ENCODE data around the gene CLSTN2.

CLSTN2 gene

DNA sequence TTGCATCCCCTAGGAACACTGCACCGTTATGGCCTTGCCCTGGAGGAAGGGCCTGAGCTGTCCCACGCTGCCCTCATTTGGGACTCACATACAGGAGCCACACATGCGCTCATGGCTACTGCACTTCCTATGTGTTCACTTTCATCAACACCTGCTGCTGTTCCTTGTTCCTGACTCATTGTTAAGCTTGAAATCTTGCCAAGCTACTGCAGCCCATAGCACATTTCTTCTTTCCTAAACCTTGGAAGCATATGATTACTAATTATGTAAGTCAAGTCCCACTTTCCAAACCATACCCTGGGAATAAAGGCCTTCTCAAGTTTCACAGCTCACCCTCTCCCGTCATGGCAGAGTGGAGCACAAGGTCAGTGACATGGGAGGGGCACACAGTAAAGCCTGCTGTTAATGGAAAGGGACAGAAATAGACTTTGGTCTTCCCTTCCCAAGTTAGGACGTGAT lies 307.9 kb downstream of the CLSTN2 start:
- Histone ChIP-seq H3K9me3 (replicated peaks; ENCODE audit: insufficient read depth, low read length) (no peaks in the 10 kb centered on the region), H3K4me3 (ENCODE audit: low read length) (no peak overlapping the region), H3K9ac (ENCODE audit: low read length) (no peak overlapping the region), H3K27me3 (replicated peaks; ENCODE audit: insufficient read depth, low read length) (no peaks in the 10 kb centered on the region), H3K9me2 (replicated peaks; ENCODE audit: insufficient read depth, low read length) (no peaks in the 10 kb centered on the region), H3K36me3 (replicated peaks; ENCODE audit: insufficient read depth, low read length) (no peaks in the 10 kb centered on the region), H2AFZ (ENCODE audit: low read length) (no peak overlapping the region), H3F3A (ENCODE audit: insufficient read depth, low read length) (no peaks in the 10 kb centered on the region), H4K20me1 (ENCODE audit: insufficient read depth, low read length) (no peaks in the 10 kb centered on the region), H3K4me2 (ENCODE audit: low read depth, low read length) (no peak overlapping the region), H3K79me2 (ENCODE audit: low read length) (no peaks in the 10 kb centered on the region), H3K27ac (ENCODE audit: low read length) (no peak overlapping the region), H3K4me1 (ENCODE audit: low read length) (no peaks in the 10 kb centered on the region)
- no peak for DNase-seq
- no peak for TF ChIP-seq EZH2phosphoT487 (IDR thresholded peaks at IDR 0.05; ENCODE audit: low read length)
- TF ChIP-seq, protein P1, sequence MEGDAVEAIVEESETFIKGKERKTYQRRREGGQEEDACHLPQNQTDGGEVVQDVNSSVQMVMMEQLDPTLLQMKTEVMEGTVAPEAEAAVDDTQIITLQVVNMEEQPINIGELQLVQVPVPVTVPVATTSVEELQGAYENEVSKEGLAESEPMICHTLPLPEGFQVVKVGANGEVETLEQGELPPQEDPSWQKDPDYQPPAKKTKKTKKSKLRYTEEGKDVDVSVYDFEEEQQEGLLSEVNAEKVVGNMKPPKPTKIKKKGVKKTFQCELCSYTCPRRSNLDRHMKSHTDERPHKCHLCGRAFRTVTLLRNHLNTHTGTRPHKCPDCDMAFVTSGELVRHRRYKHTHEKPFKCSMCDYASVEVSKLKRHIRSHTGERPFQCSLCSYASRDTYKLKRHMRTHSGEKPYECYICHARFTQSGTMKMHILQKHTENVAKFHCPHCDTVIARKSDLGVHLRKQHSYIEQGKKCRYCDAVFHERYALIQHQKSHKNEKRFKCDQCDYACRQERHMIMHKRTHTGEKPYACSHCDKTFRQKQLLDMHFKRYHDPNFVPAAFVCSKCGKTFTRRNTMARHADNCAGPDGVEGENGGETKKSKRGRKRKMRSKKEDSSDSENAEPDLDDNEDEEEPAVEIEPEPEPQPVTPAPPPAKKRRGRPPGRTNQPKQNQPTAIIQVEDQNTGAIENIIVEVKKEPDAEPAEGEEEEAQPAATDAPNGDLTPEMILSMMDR (IDR thresholded peaks at IDR 0.05; ENCODE audit: low read length) = no peak
- TF ChIP-seq EZH2 (optimal IDR thresholded peaks at IDR 0.05; ENCODE audit: low read depth, low read length) = no peak

DNA sequence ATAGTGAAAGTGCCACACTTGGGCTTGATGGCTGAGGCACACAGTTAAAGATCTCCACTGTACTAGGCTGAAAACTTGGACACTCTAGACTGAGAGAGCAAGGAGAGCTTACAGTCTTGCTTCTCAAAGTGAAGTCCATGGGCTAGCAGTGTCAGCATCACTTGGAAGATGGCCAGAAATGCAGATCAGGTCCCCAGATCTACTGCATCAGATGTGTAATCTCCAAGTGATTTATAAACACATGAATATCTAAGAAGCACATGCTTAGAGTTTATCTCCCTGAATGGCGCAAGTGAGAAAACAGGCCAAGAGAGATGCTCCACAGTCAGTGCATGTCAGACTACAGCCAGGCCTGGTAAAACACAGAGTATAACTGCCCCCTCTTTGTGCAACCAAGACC lies 308.6 kb downstream of the CLSTN2 start:
- Histone ChIP-seq H4K20me1 (ENCODE audit: insufficient read depth, low read length) (no peaks in the 10 kb centered on the region), H3K9ac (ENCODE audit: low read length) (no peak overlapping the region), H3K27me3 (replicated peaks; ENCODE audit: insufficient read depth, low read length) (no peaks in the 10 kb centered on the region), H3K9me2 (replicated peaks; ENCODE audit: insufficient read depth, low read length) (no peaks in the 10 kb centered on the region), H2AFZ (ENCODE audit: low read length) (no peak overlapping the region), H3K27ac (ENCODE audit: low read length) (no peak overlapping the region), H3K4me3 (ENCODE audit: low read length) (no peak overlapping the region), H3K9me3 (replicated peaks; ENCODE audit: insufficient read depth, low read length) (no peaks in the 10 kb centered on the region), H3F3A (ENCODE audit: insufficient read depth, low read length) (no peaks in the 10 kb centered on the region), H3K4me1 (ENCODE audit: low read length) (no peaks in the 10 kb centered on the region), H3K79me2 (ENCODE audit: low read length) (no peaks in the 10 kb centered on the region), H3K4me2 (ENCODE audit: low read depth, low read length) (no peak overlapping the region), H3K36me3 (replicated peaks; ENCODE audit: insufficient read depth, low read length) (no peaks in the 10 kb centered on the region)
- TF ChIP-seq EZH2 (optimal IDR thresholded peaks at IDR 0.05; ENCODE audit: low read depth, low read length) (no peak), EZH2phosphoT487 (IDR thresholded peaks at IDR 0.05; ENCODE audit: low read length) (no peak)
- TF ChIP-seq, protein P1 (IDR thresholded peaks at IDR 0.05; ENCODE audit: low read length) = no peak
- no peak for DNase-seq

DNA sequence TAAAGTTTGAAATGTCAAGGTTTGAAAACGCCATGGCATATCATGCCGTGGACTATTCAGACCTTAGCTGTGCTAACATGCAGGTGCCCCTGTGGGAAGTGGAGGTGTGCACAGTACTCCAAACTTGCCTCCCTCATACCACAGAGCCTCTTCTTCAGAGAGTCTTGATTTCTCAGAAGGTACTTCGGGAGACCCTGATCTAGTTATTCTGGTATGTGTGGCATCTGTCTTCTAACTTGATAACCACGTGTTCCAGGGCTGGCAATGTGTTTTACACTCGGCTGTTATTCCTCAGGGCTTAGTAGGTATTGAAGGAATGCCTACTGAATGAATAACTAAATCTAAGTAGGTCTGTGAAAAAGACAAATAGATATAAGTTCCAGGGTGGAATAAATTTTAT lies 309.9 kb downstream of the CLSTN2 start:
- TF ChIP-seq, protein P1 (IDR thresholded peaks at IDR 0.05; ENCODE audit: low read length) = no peak
- TF ChIP-seq EZH2phosphoT487 (IDR thresholded peaks at IDR 0.05; ENCODE audit: low read length) (no peak), EZH2 (optimal IDR thresholded peaks at IDR 0.05; ENCODE audit: low read depth, low read length) (no peak)
- Histone ChIP-seq H3K36me3 (replicated peaks; ENCODE audit: insufficient read depth, low read length) (no peaks in the 10 kb centered on the region), H3K4me2 (ENCODE audit: low read depth, low read length) (no peak overlapping the region), H4K20me1 (ENCODE audit: insufficient read depth, low read length) (no peaks in the 10 kb centered on the region), H3K4me3 (ENCODE audit: low read length) (no peak overlapping the region), H3F3A (ENCODE audit: insufficient read depth, low read length) (no peaks in the 10 kb centered on the region), H3K27me3 (replicated peaks; ENCODE audit: insufficient read depth, low read length) (no peaks in the 10 kb centered on the region), H3K27ac (ENCODE audit: low read length) (no peak overlapping the region), H3K9ac (ENCODE audit: low read length) (no peak overlapping the region), H3K9me2 (replicated peaks; ENCODE audit: insufficient read depth, low read length) (no peaks in the 10 kb centered on the region), H3K4me1 (ENCODE audit: low read length) (no peaks in the 10 kb centered on the region), H2AFZ (ENCODE audit: low read length) (no peak overlapping the region), H3K9me3 (replicated peaks; ENCODE audit: insufficient read depth, low read length) (no peaks in the 10 kb centered on the region), H3K79me2 (ENCODE audit: low read length) (no peaks in the 10 kb centered on the region)
- DNase-seq = no peak

Measured in MM.1S (cell line).